ENCODE data around the gene WNT5A. TPM values are rescaled to one million over a fixed set of nuclear protein-coding genes. Genes with fewer than 3 reads are reported as not detected.

Gene WNT5A
- polyA plus RNA-seq, 1 donor: 11.4 TPM

GRCh38 chr3:55482496-55483195 lies 4.5 kb downstream of the WNT5A start:
- H3K9me3 ChIP-seq (ENCODE audit: control insufficient read depth, low read depth, low read length): peaks cover 9% of the 10 kb centered on the region
- peaks cover 78% of the 10 kb centered on the region for H3K27me3 ChIP-seq (ENCODE audit: control insufficient read depth, insufficient read depth, low read length)
- no peaks in the 10 kb centered on the region for H3K36me3 ChIP-seq (ENCODE audit: control insufficient read depth, insufficient read depth, low read length)
- peaks cover 19% of the 10 kb centered on the region for H3K4me1 ChIP-seq (ENCODE audit: control insufficient read depth, insufficient read depth, low read length)
- peak overlapping the region; percentile 28 for H3K4me3 ChIP-seq (ENCODE audit: low read length)
- peak in 1 of 2 donors; percentile 47 for DNase-seq
- H3K27ac ChIP-seq (ENCODE audit: low read length): no peak overlapping the region
- WGBS (ENCODE audit: insufficient coverage, low lambda C conversion rate): no CpG with 5 or more reads among the region's 38 CpGs

- Histone ChIP-seq H3K4me3 (ENCODE audit: low read length) (peak overlapping the region; percentile 28), H3K9me3 (ENCODE audit: control insufficient read depth, low read depth, low read length) (peaks cover 9% of the 10 kb centered on the region), H3K36me3 (ENCODE audit: control insufficient read depth, insufficient read depth, low read length) (peaks cover 3% of the 10 kb centered on the region), H3K27me3 (ENCODE audit: control insufficient read depth, insufficient read depth, low read length) (peaks cover 71% of the 10 kb centered on the region), H3K4me1 (ENCODE audit: control insufficient read depth, insufficient read depth, low read length) (peaks cover 22% of the 10 kb centered on the region), H3K27ac (ENCODE audit: low read length) (no peak overlapping the region)
- WGBS (ENCODE audit: insufficient coverage, low lambda C conversion rate): no CpG with 5 or more reads among the region's 37 CpGs
- DNase-seq: no peak
These were observed 5.2 kb downstream of the WNT5A start for GRCh38 chr3:55481744-55482495.

- DNase-seq: peak in 1 of 2 donors; percentile 30
These were observed 6.0 kb downstream of the WNT5A start for GRCh38 chr3:55480911-55481743.

GRCh38 chr3:55477306-55478303 lies 9.5 kb downstream of the WNT5A start:
- H3K27ac ChIP-seq (ENCODE audit: low read length): no peak overlapping the region
- H3K9me3 ChIP-seq (ENCODE audit: control insufficient read depth, low read depth, low read length): peaks cover 3% of the 10 kb centered on the region
- peaks cover 3% of the 10 kb centered on the region for H3K4me1 ChIP-seq (ENCODE audit: control insufficient read depth, insufficient read depth, low read length)
- peaks cover 35% of the 10 kb centered on the region for H3K27me3 ChIP-seq (ENCODE audit: control insufficient read depth, insufficient read depth, low read length)
- 49% methylated on average over 3 of the region's 9 CpGs for WGBS (ENCODE audit: insufficient coverage, low lambda C conversion rate)
- H3K36me3 ChIP-seq (ENCODE audit: control insufficient read depth, insufficient read depth, low read length): peaks cover 5% of the 10 kb centered on the region
- H3K4me3 ChIP-seq (ENCODE audit: low read length): no peak overlapping the region
- DNase-seq: peak in 1 of 2 donors; percentile 44

More at GRCh38 chr3:55480911-55481743, 6.0 kb downstream of the WNT5A start:
- Histone ChIP-seq H3K27me3 (ENCODE audit: control insufficient read depth, insufficient read depth, low read length) (peaks cover 63% of the 10 kb centered on the region), H3K27ac (ENCODE audit: low read length) (no peak overlapping the region), H3K9me3 (ENCODE audit: control insufficient read depth, low read depth, low read length) (peaks cover 9% of the 10 kb centered on the region), H3K36me3 (ENCODE audit: control insufficient read depth, insufficient read depth, low read length) (peaks cover 3% of the 10 kb centered on the region), H3K4me1 (ENCODE audit: control insufficient read depth, insufficient read depth, low read length) (peaks cover 15% of the 10 kb centered on the region), H3K4me3 (ENCODE audit: low read length) (peak overlapping the region; percentile 1)
- WGBS (ENCODE audit: insufficient coverage, low lambda C conversion rate): no CpG with 5 or more reads among the region's 42 CpGs

- no peak overlapping the region for H3K4me3 ChIP-seq (ENCODE audit: low read length)
- DNase-seq: no peak
- WGBS (ENCODE audit: insufficient coverage, low lambda C conversion rate): no CpG with 5 or more reads among the region's 3 CpGs
These were observed 10.6 kb downstream of the WNT5A start for GRCh38 chr3:55476515-55476914.

GRCh38 chr3:55474213-55474632 lies 12.9 kb downstream of the WNT5A start:
- Histone ChIP-seq H3K9me3 (ENCODE audit: control insufficient read depth, low read depth, low read length) (no peaks in the 10 kb centered on the region), H3K27ac (ENCODE audit: low read length) (no peak overlapping the region), H3K36me3 (ENCODE audit: control insufficient read depth, insufficient read depth, low read length) (peaks cover 11% of the 10 kb centered on the region), H3K27me3 (ENCODE audit: control insufficient read depth, insufficient read depth, low read length) (peaks cover 6% of the 10 kb centered on the region), H3K4me1 (ENCODE audit: control insufficient read depth, insufficient read depth, low read length) (peaks cover 3% of the 10 kb centered on the region), H3K4me3 (ENCODE audit: low read length) (no peak overlapping the region)
- 50% methylated on average over 1 of the region's 44 CpGs for WGBS (ENCODE audit: insufficient coverage, low lambda C conversion rate)
- DNase-seq: peak in 1 of 2 donors; percentile 23

More at GRCh38 chr3:55476515-55476914, 10.6 kb downstream of the WNT5A start:
- H3K27ac ChIP-seq (ENCODE audit: low read length): no peak overlapping the region
- H3K36me3 ChIP-seq (ENCODE audit: control insufficient read depth, insufficient read depth, low read length): peaks cover 5% of the 10 kb centered on the region
- H3K4me1 ChIP-seq (ENCODE audit: control insufficient read depth, insufficient read depth, low read length): peaks cover 3% of the 10 kb centered on the region
- peaks cover 24% of the 10 kb centered on the region for H3K27me3 ChIP-seq (ENCODE audit: control insufficient read depth, insufficient read depth, low read length)
- no peaks in the 10 kb centered on the region for H3K9me3 ChIP-seq (ENCODE audit: control insufficient read depth, low read depth, low read length)

- no peak overlapping the region for H3K4me3 ChIP-seq (ENCODE audit: low read length)
- WGBS (ENCODE audit: insufficient coverage, low lambda C conversion rate): 100% methylated on average over 1 of the region's 6 CpGs
- H3K27me3 ChIP-seq (ENCODE audit: control insufficient read depth, insufficient read depth, low read length): peaks cover 5% of the 10 kb centered on the region
- no peak for DNase-seq
- no peaks in the 10 kb centered on the region for H3K9me3 ChIP-seq (ENCODE audit: control insufficient read depth, low read depth, low read length)
- peaks cover 3% of the 10 kb centered on the region for H3K4me1 ChIP-seq (ENCODE audit: control insufficient read depth, insufficient read depth, low read length)
- H3K27ac ChIP-seq (ENCODE audit: low read length): no peak overlapping the region
- peaks cover 11% of the 10 kb centered on the region for H3K36me3 ChIP-seq (ENCODE audit: control insufficient read depth, insufficient read depth, low read length)
These were observed 13.3 kb downstream of the WNT5A start for GRCh38 chr3:55473788-55474187.

GRCh38 chr3:55471522-55472280 lies 15.4 kb downstream of the WNT5A start:
- peaks cover 5% of the 10 kb centered on the region for H3K27me3 ChIP-seq (ENCODE audit: control insufficient read depth, insufficient read depth, low read length)
- H3K4me1 ChIP-seq (ENCODE audit: control insufficient read depth, insufficient read depth, low read length): no peaks in the 10 kb centered on the region
- no peaks in the 10 kb centered on the region for H3K9me3 ChIP-seq (ENCODE audit: control insufficient read depth, low read depth, low read length)
- no peak overlapping the region for H3K4me3 ChIP-seq (ENCODE audit: low read length)
- H3K36me3 ChIP-seq (ENCODE audit: control insufficient read depth, insufficient read depth, low read length): peaks cover 8% of the 10 kb centered on the region
- whole genome bisulfite sequencing (ENCODE audit: insufficient coverage, low lambda C conversion rate): no CpG with 5 or more reads among the region's 8 CpGs
- no peak overlapping the region for H3K27ac ChIP-seq (ENCODE audit: low read length)
- no peak for DNase-seq

GRCh38 chr3:55471084-55471483 lies 16.0 kb downstream of the WNT5A start:
- H3K9me3 ChIP-seq (ENCODE audit: control insufficient read depth, low read depth, low read length): no peaks in the 10 kb centered on the region
- peaks cover 8% of the 10 kb centered on the region for H3K36me3 ChIP-seq (ENCODE audit: control insufficient read depth, insufficient read depth, low read length)
- H3K4me3 ChIP-seq (ENCODE audit: low read length): no peak overlapping the region
- H3K27ac ChIP-seq (ENCODE audit: low read length): no peak overlapping the region
- H3K27me3 ChIP-seq (ENCODE audit: control insufficient read depth, insufficient read depth, low read length): peaks cover 5% of the 10 kb centered on the region
- WGBS (ENCODE audit: insufficient coverage, low lambda C conversion rate): no CpG with 5 or more reads among the region's 4 CpGs
- H3K4me1 ChIP-seq (ENCODE audit: control insufficient read depth, insufficient read depth, low read length): no peaks in the 10 kb centered on the region
- no peak for DNase-seq
